Lower leg skin (tissue), 3 donors: ENCODE data around the gene MTERF2.

Experiments
- CTCF ChIP-seq, 3 donors: fragments of 450-650 bp; IDR thresholded peaks; one replicate each; pipeline ENCODE4 v1.5.1; 2016; ENCODE audit warnings: antibody characterized with exemption in 3 of 3, mild to moderate bottlenecking in 3 of 3, moderate library complexity in 2 of 3
- POLR2A ChIP-seq, 2 donors: fragments of 450-650 bp; IDR thresholded peaks; one replicate each; pipeline ENCODE4 v1.6.1; 2016 to 2017; ENCODE audit warnings: antibody characterized with exemption in 2 of 2, mild to moderate bottlenecking in 1 of 2, moderate library complexity in 1 of 2

- TF ChIP-seq CTCF (IDR thresholded peaks at IDR 0.05) (no peak), POLR2A (IDR thresholded peaks at IDR 0.05) (no peak)
Measured at GRCh38 chr12:106981788-106982187, 5.2 kb downstream of the MTERF2 start.
